GM21737 (cell line): ENCODE data around the gene DIP2C.
"Not testable (repeated sequence)": the region's sequence is repeated elsewhere in the genome, so short reads cannot be mapped to it uniquely, and the experiment has no call there.

ENCODE experiments used
- ATAC-seq: cut with Tn5 transposase; IDR thresholded peaks from one replicate; pipeline ENCODE4 v1.9.1; 2021; ENCODE audit warnings: mild to moderate bottlenecking, moderate library complexity; ENCODE audit not compliant: unreplicated experiment

The DIP2C gene

DNA sequence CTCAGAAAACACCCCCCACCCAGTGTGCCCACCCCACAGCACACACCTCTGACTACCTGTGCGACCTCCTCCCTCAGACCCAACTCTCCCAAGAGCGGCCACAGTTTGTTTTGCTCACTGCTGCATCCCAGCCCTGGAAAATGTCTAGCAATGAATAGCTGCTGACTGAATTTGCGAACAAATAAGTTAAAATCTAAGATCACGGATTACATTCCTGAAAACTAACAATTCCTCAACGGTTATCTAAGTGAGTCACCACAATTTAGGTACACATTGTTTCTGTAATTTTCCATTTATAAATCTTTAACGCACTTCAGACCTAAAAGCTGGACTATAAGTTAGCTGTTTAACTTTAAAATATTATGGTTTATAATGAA, 319.0 kb downstream of the DIP2C start:
- no peak for ATAC-seq

GRCh38 chr10:369684-370448, 319.6 kb downstream of the DIP2C start:
- ATAC-seq: no peak

DNA sequence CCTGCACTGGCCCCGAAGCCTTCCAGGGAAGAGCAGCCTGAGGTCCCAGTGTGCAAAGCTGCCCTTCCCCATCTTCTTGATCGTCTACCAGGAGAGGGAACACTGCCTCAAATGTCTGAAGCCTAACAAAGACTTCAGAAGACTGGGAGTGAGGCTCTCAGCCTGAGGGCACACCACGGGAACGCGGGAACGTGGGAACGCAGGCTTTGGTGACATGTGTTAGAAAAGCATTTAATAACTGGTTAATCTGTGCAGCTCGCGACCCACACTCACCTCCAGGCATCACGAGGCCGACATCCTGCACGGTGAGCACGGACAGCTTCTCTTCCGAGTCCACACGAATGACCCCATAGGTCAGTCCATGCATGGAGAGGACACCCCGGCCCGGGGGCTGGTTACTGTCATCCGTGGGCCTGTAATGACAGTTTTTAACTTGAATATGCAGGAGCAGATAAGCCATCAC, 320.2 kb downstream of the DIP2C start:
- ATAC-seq: no peak

GRCh38 chr10:368579-369220, 320.8 kb downstream of the DIP2C start:
- ATAC-seq: no peak

- not testable (repeated sequence) for ATAC-seq
Measured at GRCh38 chr10:368107-368506, 321.4 kb downstream of the DIP2C start.

DNA sequence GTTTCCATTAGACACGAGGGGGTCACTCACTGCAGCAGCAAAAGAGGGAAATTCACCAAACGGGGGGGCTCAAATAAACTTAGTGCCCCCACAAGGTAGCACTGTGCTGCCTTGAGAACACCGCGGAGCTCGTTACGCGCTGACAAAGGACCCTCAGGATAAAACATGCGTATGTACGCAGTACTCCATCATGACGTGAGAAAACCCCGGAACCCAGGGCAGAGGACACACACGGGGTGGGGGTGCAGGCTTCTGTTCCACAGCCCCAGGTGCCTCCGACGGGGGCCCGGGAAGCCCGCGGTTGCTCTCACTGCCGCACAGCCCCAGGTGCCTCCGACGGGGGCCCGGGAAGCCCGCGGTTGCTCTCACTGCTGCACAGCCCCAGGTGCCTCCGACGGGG, 321.8 kb downstream of the DIP2C start:
- no peak for ATAC-seq

DNA sequence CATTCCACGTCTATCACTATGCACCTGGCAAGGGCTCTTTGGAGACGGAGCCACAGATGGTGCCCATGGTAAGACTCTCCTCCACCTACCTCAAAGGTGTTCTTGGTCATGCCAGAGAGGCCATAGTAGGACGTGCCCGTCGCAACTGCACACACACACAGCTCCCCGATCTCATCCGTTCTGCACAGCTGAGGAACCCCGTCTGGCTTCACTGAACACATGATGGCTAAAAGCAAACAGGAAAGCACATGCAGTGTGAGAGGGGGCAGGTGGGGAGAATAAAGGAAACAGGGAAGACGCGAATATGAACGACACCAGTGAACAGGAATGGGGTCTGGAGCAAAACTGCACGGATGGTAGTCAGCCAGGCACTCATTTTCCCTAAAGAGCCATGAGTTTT, 323.3 kb downstream of the DIP2C start:
- ATAC-seq: no peak

- no peak for ATAC-seq
Measured at GRCh38 chr10:364267-364775, 325.1 kb downstream of the DIP2C start.

GRCh38 chr10:363152-363551, 326.3 kb downstream of the DIP2C start:
- ATAC-seq: no peak

DNA sequence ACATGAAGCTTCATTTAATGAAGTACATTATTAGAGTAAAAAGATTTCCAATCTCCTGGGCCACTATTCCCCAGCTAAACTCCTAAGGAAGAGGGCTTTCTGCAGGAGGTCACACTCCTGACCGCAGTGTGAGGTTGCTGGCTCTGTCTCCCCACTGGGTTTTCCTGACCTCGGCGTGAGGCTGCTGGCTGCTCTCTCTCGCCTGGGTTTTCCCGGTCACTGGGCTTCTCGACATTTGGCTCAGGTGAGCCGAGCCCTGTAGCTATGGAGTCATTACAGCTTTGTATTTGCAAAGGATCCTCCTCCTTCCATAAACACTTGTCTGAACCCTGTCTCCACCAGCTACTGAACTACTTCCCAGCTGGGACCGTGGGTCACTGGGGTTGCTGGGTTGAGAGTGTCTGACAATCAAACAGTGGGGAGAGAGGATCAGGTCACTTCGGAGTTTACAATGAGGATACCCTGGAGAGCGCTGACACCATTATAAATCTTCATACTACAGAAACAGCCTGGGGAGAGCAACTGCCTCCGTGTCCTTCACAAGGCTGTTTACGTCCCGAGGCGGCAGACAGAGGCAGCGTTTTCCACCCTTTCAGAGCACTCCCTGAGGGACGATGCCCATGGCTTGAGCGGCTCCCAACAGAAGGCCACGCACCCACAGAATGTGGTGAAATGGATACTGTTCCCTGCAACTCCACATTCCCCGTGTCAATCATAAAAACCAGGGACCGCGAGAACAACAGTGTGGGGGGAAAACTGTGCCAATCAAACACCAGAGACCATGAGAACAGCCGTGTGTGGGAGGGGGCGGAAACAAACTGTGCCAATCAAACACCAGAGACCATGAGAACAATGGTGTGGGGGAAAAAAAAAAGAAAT, 328.0 kb downstream of the DIP2C start:
- no peak for ATAC-seq

- ATAC-seq: no peak
Measured at GRCh38 chr10:360653-361052, 328.8 kb downstream of the DIP2C start.

DNA sequence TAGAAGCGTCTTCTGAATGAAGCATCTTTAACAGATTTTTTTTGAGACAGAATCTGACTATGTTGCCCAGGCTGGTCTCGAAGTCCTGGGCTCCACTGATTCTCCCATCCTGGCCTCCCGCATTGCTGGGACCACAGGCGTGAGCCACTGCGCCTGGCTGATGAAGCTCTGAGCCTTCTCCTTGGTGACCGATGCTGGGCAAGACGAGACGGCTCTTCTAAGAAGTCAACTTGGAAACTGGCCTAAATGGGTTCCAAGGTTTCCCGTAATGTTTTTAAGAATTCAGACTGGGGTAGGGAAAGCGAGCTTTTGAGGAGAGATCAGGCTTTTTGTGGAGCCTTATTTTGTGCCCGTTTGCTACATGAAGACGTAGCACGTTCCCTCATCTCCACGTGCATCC, 329.7 kb downstream of the DIP2C start:
- ATAC-seq: no peak

DNA sequence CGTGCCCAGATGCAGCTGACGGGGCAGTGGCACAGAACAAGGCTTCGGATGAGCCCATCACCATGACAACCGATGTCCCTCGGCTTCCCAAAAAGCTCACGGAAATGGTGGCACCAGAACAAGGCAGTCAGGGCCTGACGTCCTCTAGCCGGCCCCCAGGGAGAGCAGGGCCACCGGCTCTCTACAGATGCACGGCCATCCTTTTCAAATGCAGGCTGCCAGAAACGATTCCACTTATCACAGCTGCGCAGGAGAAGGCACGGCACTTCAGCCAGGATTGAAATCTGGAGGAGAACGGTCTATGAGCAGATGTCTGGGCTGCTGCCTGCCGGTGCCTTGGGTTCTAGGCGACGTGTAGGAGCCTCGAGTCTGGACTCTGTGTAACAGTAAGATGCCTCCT, 330.4 kb downstream of the DIP2C start:
- no peak for ATAC-seq

- ATAC-seq: no peak
Measured at GRCh38 chr10:357201-357950, 332.1 kb downstream of the DIP2C start.

GRCh38 chr10:356452-356851, 333.0 kb downstream of the DIP2C start:
- no peak for ATAC-seq

DNA sequence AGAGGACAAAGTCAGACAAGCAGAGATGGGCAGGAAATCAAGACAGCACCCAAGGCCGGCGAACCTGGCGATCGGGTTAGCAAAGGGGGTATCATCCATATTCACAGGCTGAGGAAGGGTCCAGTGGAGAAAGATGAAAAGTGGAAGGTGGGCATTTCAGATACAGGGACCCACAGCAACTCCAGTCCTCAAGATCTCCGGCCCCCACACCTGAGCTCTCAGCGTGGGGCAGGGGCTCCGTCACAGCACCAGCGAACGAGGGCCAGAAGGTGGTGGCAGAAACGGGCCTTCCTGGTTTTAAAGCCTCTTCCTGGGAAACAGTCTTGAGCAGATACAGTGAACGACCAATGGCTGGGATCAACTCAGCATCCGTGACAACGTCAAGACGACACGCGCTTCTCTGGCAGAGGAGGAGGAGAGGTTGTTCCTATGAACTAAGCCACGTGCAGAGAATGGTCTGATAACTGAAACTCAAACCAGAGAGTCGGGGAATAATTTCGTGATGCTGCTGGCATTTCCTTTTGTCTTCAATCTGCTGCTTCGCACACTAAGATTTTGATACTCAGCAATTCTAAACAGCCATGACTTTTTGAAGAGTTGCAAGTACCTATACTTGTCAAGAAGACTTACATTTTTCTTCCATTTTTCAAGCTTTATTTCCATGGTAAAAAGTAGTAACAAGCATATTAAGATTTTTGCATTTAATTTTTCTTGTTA, 334.4 kb downstream of the DIP2C start:
- ATAC-seq: no peak

- no peak for ATAC-seq
Measured at GRCh38 chr10:352476-353235, 336.8 kb downstream of the DIP2C start.

DNA sequence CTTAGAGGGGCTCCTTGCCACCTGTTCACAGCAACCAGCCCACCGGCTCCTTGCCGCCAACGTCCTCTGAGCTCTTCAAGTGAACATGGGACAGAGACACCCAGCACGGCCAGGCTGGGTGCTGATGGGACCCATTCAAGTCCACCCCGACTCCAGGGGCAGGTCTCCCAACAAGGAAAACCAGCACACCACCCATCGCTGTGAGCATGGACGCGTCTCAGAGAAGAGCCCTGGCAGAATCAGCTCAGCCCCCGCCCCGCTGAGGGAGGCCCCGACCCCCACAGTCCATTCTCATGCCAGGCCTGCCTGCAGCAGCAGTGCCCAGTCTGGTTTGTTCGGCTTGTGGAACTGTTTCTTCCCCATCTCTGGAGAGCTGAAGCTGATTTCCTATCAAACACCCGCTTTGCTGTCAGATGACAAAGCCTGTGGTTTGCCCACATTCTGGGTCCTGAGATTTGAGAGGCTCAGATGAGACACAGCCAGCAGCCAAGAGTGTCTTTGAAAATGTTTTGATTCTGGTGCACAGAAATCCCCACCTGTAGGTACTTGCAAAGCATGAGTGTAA, 337.6 kb downstream of the DIP2C start:
- no peak for ATAC-seq

GRCh38 chr10:350981-351501, 338.4 kb downstream of the DIP2C start:
- no peak for ATAC-seq
